HG03460 (cell line): Measurements from ENCODE around the gene PSPN.
"Not testable (repeated sequence)": the region's sequence is repeated elsewhere in the genome, so short reads cannot be mapped to it uniquely, and the experiment has no call there.

Experiments
- ATAC-seq: cut with Tn5 transposase; IDR thresholded peaks from one replicate; pipeline ENCODE4 v1.9.1; 2021; ENCODE audit not compliant: unreplicated experiment

The PSPN gene

GRCh38 chr19:6402837-6403608 lies 27.3 kb upstream of the PSPN start:
- no peak for ATAC-seq

- no peak for ATAC-seq
Measured at GRCh38 chr19:6402058-6402457, 26.3 kb upstream of the PSPN start.

GRCh38 chr19:6400062-6400944 lies 24.6 kb upstream of the PSPN start:
- not testable (repeated sequence) for ATAC-seq

GRCh38 chr19:6396305-6396704 lies 20.6 kb upstream of the PSPN start:
- no peak for ATAC-seq

GRCh38 chr19:6394831-6395230 lies 19.1 kb upstream of the PSPN start:
- ATAC-seq, result no peak

- no peak for ATAC-seq
Measured at GRCh38 chr19:6393983-6394412, 18.3 kb upstream of the PSPN start.

- peak; percentile 67 for ATAC-seq
Measured at GRCh38 chr19:6393074-6393982, 17.6 kb upstream of the PSPN start, which contains the start of gene GTF2F1. Gene GTF2F1 (minus strand): TSS chr19:6393164. CDS start chr19:6392995, 169 bp downstream.

GRCh38 chr19:6392221-6393073 lies 16.7 kb upstream of the PSPN start:
- no peak for ATAC-seq

GRCh38 chr19:6387372-6387771 lies 11.6 kb upstream of the PSPN start:
- ATAC-seq, result no peak

- ATAC-seq, result no peak
Measured at GRCh38 chr19:6384381-6384780, 8.6 kb upstream of the PSPN start.

GRCh38 chr19:6383188-6383587 lies 7.5 kb upstream of the PSPN start:
- ATAC-seq, result no peak

GRCh38 chr19:6381030-6381750 lies 5.5 kb upstream of the PSPN start:
- no peak for ATAC-seq

- no peak for ATAC-seq
Measured at GRCh38 chr19:6379744-6380143, 4.0 kb upstream of the PSPN start.

GRCh38 chr19:6378486-6378885 lies 2.8 kb upstream of the PSPN start:
- no peak for ATAC-seq

GRCh38 chr19:6378041-6378440 lies 2.3 kb upstream of the PSPN start:
- ATAC-seq, result no peak

- no peak for ATAC-seq
Measured at GRCh38 chr19:6376512-6377190, 918 bp upstream of the PSPN start.

- ATAC-seq, result no peak
Measured at GRCh38 chr19:6374711-6375410, 872 bp downstream of the PSPN start.

- ATAC-seq, result no peak
Measured at GRCh38 chr19:6374161-6374709, 1.5 kb downstream of the PSPN start.
